Breast epithelium (tissue), 4 donors: ENCODE data around the gene CPHXL2. TPM values are rescaled to one million over a fixed set of nuclear protein-coding genes. Genes with fewer than 3 reads are reported as not detected.

Source experiments
- DNase-seq, 2 donors: peaks; one replicate each; pipeline ENCODE4 v3.0.0-alpha.2; 2019; ENCODE audit warnings: low spot score in 2 of 2
- H3K27ac ChIP-seq, 2 donors: fragments of 200-600 bp; sonication (generic) in 1 of 2; one replicate each; pipeline ENCODE4 v1.5.1; 2016 to 2019; ENCODE audit warnings: mild to moderate bottlenecking in 1 of 2
- H3K27me3 ChIP-seq, 2 donors: fragments of 200-600 bp; sonication (generic) in 1 of 2; one replicate each; pipeline versions ENCODE4 v1.5.1 to v1.6.0; 2017 to 2019; ENCODE audit warnings: control low read depth in 1 of 2, mild to moderate bottlenecking in 1 of 2
- H3K36me3 ChIP-seq: fragments of 200-600 bp; one replicate; pipeline ENCODE4 v1.5.1; 2019
- H3K4me1 ChIP-seq, 2 donors: fragments of 200-600 bp; sonication (generic); one replicate each; pipeline ENCODE4 v1.5.1; 2016 to 2019; ENCODE audit warnings: control low read depth in 1 of 2
- H3K4me3 ChIP-seq, 3 donors: fragments of 200-600 bp; sonication (generic); 1 replicate in 2 of 3; 2 replicates in 1 of 3; pipeline ENCODE4 v1.5.1; 2016 to 2019; ENCODE audit warnings: mild to moderate bottlenecking in 3 of 3, moderate library complexity in 2 of 3
- H3K9me3 ChIP-seq, 2 donors: fragments of 200-600 bp; sonication (generic) in 1 of 2; one replicate each; pipeline ENCODE4 v1.5.1; 2016 to 2019; ENCODE audit warnings: control low read depth in 1 of 2
- CTCF ChIP-seq, 3 donors: fragments of 450-650 bp; IDR thresholded peaks; one replicate each; pipeline ENCODE4 v1.5.1; 2016 to 2017; ENCODE audit warnings: antibody characterized with exemption in 3 of 3, mild to moderate bottlenecking in 3 of 3, moderate library complexity in 3 of 3
- POLR2A ChIP-seq: fragments of 450-650 bp; IDR thresholded peaks from one replicate; pipeline ENCODE4 v1.6.1; 2016; ENCODE audit warnings: antibody characterized with exemption, mild to moderate bottlenecking, moderate library complexity
- POLR2AphosphoS5 ChIP-seq, 3 donors: sonication (generic); formaldehyde crosslinking; IDR thresholded peaks; one replicate each; pipeline ENCODE4 v1.6.1; 2017; ENCODE audit warnings: antibody characterized with exemption in 3 of 3
- intact Hi-C: fragments of 100-400 bp; cut with DNase I; formaldehyde crosslinking; loops from one replicate; pipeline ENCODE4 v1.15.1; 2023; ENCODE audit warnings: low total_unique reads
- total RNA-seq, 3 donors: library from RNA; depleted of rRNA; stranded (reverse); fragments of >200 nt; gene quantifications; one replicate each; pipeline ENCODE4 v1.1.0, GENCODE V29; 2016

Gene CPHXL2
- total RNA-seq, 3 donors from 2014 or later = not detected

DNA sequence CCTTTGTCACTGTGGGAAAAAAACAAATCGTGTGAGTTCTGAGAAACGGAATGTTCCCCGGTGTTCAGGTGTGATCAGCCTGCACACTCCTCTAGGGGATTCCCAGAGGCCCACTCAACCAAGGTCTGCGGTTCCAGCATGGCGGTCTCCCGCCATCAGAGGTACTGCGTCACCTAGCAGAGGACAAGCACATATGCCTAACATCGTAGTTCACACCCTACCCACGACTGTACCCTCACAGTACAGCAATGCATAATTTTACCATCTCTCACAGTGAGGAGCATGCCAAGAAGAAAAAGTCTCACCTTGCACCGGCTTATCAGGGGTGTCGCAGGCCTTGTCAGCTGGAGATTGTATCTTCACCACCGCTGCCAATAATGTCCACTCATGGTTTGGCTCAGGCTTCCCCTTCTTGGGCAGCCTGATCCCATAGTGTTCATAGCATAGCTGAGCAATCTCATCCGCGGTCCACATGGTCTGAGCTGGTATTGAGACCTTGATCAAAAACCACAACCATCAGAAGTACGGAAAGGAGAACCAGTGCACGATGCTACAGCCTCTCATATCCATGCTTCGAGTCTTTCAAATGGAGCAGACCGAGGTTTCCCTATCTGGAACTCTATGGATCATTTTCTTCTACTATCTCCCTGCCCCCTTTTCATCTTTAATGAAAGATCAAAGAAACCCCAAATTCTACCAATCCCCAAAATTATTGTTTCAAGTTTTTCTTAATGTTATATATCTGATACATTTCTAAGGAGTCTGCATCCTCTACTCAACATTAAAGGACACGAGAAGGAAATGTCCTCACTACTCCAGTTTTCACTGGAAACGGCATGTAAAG lies 56.3 kb downstream of the CPHXL2 start:
- Histone ChIP-seq H3K27me3 (no peaks in the 10 kb centered on the region), H3K4me1 (peaks cover 0 to 11% of the 10 kb centered on the region in 2 donors), H3K9me3 (no peaks in the 10 kb centered on the region), H3K4me3 (no peak overlapping the region), H3K36me3 (no peaks in the 10 kb centered on the region), H3K27ac (no peak overlapping the region)
- intact Hi-C loops = no loop called here
- no peak for DNase-seq
- TF ChIP-seq CTCF (IDR thresholded peaks at IDR 0.05) (no peak), POLR2A (no peak), POLR2AphosphoS5 (IDR thresholded peaks at IDR 0.05) (no peak)

GRCh38 chr16:75618780-75619179 lies 58.0 kb downstream of the CPHXL2 start:
- H3K36me3 ChIP-seq = no peaks in the 10 kb centered on the region
- no peak overlapping the region for H3K4me3 ChIP-seq
- no peak for TF ChIP-seq POLR2A
- no peak overlapping the region for H3K27ac ChIP-seq
- DNase-seq = no peak
- no peaks in the 10 kb centered on the region for H3K27me3 ChIP-seq
- intact Hi-C loops = no loop called here
- no peaks in the 10 kb centered on the region for H3K9me3 ChIP-seq
- H3K4me1 ChIP-seq = peaks cover 0 to 11% of the 10 kb centered on the region in 2 donors

DNA sequence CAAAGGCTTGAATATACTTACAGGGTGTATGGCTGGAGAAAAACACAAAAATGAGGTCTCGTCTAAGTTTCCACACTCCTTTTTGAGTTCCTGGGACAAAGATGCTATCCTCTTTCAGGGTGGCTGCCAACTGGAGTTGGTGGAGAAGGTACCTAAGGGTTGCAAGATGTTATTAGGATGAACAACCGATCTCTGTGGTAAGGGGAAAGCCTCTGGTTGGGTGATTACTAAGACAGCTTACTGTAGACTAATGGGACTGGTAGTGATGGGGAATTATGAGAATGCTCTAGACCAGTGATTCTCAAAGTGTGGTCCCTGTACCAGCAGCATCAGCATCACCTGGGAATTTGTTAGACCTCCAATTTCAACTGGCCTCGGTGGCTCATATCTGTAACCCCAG lies 59.7 kb downstream of the CPHXL2 start:
- TF ChIP-seq POLR2AphosphoS5 (IDR thresholded peaks at IDR 0.05) (no peak), CTCF (IDR thresholded peaks at IDR 0.05) (no peak), POLR2A (no peak)
- Histone ChIP-seq H3K36me3 (peaks cover 3% of the 10 kb centered on the region), H3K27me3 (no peaks in the 10 kb centered on the region), H3K9me3 (no peaks in the 10 kb centered on the region), H3K4me3 (no peak overlapping the region), H3K27ac (no peak overlapping the region), H3K4me1 (peaks cover 0 to 8% of the 10 kb centered on the region in 2 donors)
- intact Hi-C loops = no loop called here
- no peak for DNase-seq

DNA sequence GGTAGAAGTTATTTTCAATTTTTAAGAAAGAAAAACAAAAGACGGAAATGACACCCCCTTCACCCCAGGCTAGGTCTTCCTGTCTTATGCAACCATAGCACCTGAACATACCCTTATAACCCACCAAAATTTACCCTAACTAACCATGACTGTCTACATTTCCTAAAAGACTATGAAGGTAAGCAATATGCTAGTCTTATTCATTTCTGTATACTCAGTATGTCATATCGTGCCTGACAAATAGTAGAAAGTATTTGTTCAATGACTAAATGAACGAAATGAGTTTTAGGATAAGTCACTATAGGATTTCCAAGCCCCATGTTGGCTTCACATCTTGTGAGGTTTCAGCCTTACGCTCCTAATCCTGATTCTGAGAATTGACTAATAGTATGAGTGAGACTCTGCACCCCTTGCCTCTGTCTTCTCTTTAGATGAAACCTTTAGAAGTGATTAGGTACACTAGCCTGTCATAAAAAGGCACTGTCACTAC lies 60.2 kb downstream of the CPHXL2 start:
- Histone ChIP-seq H3K4me1 (peaks cover 0 to 3% of the 10 kb centered on the region in 2 donors), H3K9me3 (no peaks in the 10 kb centered on the region), H3K36me3 (peaks cover 3% of the 10 kb centered on the region), H3K4me3 (no peak overlapping the region), H3K27me3 (no peaks in the 10 kb centered on the region), H3K27ac (no peak overlapping the region)
- TF ChIP-seq POLR2A (no peak), POLR2AphosphoS5 (IDR thresholded peaks at IDR 0.05) (no peak), CTCF (IDR thresholded peaks at IDR 0.05) (no peak)
- no peak for DNase-seq
- intact Hi-C loops = no loop called here

GRCh38 chr16:75615619-75616018 lies 61.2 kb downstream of the CPHXL2 start:
- Histone ChIP-seq H3K9me3 (no peaks in the 10 kb centered on the region), H3K36me3 (peaks cover 3% of the 10 kb centered on the region)
- TF ChIP-seq CTCF (IDR thresholded peaks at IDR 0.05) (no peak), POLR2A (no peak), POLR2AphosphoS5 (IDR thresholded peaks at IDR 0.05) (no peak)

More at GRCh38 chr16:75615619-75616018, 61.2 kb downstream of the CPHXL2 start:
- DNase-seq = no peak
- Histone ChIP-seq H3K27me3 (no peaks in the 10 kb centered on the region), H3K4me1 (no peaks in the 10 kb centered on the region), H3K4me3 (no peak overlapping the region), H3K27ac (no peak overlapping the region)
- intact Hi-C loops = no loop called here
